HG02571 (cell line): ENCODE data around the gene MKRN2.
"Not testable (repeated sequence)": the region's sequence is repeated elsewhere in the genome, so short reads cannot be mapped to it uniquely, and the experiment has no call there.

Source experiments
- ATAC-seq: cut with Tn5 transposase; IDR thresholded peaks from one replicate; pipeline ENCODE4 v1.9.1; 2021; ENCODE audit warnings: mild to moderate bottlenecking, moderate library complexity; ENCODE audit not compliant: unreplicated experiment

MKRN2 gene

DNA sequence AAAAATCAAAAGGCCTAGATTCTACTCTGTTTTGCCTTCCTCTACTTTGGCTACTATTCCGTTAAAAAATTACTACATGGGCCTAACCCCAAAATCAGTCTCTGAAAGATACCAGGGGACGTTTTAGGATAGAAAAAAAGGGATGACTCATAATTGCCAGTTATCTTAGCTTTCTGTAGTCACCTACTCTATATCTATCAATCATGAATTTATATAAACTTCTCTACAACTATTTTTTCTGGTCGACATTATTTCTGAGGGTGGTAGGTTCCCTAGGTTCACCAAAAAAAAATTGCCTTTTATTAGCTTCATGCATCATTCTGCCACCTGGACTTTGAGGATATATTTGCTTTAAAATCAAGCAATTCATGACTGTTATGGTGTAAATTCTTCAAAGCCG, 70.5 kb downstream of the MKRN2 start:
- no peak for ATAC-seq

DNA sequence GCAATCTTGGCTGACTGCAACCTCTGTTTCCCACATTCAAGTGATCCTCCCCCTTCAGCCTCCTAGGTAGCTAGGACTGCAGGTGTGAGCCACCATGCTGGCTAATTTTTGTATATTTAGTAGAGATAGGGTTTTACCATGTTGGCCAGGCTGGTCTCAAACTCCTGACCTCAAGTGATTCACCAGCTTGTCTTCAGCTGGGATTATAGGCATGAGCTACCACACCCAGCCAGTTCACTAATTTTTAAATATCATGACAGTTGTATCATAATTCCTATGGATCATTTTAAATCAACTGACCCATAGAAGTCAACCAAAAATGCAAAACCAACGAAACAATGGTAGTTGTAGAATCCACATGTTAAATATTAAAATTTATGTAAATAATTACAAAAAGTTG, 71.9 kb downstream of the MKRN2 start:
- no peak for ATAC-seq

DNA sequence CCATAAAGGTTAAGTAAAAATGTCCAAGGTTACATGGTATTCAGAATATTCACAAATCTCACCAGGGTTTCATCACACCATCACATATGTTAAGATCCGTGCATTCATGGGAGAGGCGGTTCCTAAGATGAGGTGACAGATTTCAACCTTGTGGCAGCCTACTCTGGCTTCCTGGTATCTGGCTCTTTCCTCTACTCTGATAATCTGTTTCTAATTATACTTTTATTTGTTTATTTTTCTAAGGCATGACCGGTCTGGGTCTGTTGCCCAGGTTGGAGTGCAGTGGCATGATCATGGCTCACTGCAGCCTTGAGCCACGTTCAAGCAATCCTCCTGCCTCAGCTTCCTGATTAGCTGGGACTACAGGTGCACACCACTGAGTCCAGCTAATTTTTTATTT, 72.7 kb downstream of the MKRN2 start:
- no peak for ATAC-seq

DNA sequence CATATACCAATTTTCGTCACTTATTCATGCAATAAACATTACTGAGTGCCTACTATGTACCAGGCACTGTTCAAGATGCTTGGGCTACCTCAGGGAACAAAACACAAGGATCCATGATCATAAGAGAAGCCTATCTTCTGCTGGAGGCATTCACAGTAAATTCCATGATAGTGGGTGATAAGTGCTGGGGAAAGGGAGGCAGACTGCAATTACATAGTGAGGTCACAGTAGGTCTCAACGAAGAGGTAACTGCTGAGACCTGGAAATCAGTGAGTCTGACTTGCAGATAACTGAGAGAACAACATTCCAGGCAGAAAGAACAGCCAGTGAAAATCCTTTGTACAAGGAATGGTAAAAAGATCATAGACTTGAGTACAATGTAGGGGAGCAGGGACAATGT, 73.4 kb downstream of the MKRN2 start:
- ATAC-seq, result no peak

- not testable (repeated sequence) for ATAC-seq
Observed at GRCh38 chr3:12630843-12631242, 74.0 kb downstream of the MKRN2 start.

DNA sequence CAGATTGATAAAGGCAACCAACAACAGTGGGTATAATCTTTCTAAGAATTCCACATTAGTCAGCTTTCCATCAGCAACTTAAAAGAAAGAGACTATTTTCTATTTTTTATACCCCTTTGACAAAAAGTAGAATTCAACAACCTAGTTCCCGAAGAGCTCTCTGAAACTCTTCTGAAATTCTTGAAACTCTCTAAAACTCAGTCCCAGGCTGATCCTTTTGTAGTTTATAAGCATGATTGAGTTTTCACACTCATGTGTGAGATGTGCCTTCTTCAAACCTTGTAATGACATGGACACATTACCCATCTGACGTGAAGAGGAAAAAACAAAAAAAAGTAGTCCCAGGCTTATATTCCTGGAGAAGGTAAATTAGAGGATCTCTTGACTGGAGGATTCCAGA, 75.6 kb downstream of the MKRN2 start:
- ATAC-seq, result no peak

DNA sequence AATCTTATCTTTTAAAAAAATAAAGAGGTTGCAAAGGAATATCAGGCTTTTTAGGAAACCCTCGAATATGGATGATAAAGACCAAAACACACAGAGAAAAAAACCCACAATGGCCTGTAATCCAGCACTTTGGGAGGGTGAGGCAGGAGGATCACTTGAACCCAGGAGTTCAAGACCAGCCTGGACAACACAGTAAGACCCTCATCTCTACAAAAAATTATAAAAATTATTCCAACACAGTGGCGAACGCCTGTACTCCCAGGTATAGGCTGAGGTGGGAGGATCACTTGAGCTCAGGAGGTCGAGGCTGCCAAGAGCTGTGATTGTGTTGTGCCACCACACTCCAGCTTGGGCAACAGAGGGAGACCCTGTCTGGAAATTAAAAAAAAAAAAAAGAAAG, 76.2 kb downstream of the MKRN2 start:
- ATAC-seq, result no peak
